Measurements from ENCODE around the gene MYRFL.
"Not testable (repeated sequence)": the region's sequence is repeated elsewhere in the genome, so short reads cannot be mapped to it uniquely, and the experiment has no call there.

The MYRFL gene

GRCh38 chr12:69844836-69845235 is 19.8 kb downstream of the MYRFL start:
- H3K27ac Mint-ChIP-seq, result no peak overlapping the region
- H3K4me3 Mint-ChIP-seq, result no peak overlapping the region
- H3K9me3 Mint-ChIP-seq, result no peaks in the 10 kb centered on the region

GRCh38 chr12:69846976-69847375 is 21.9 kb downstream of the MYRFL start:
- no peaks in the 10 kb centered on the region for H3K4me1 Mint-ChIP-seq
- TF ChIP-seq CTCF (IDR thresholded peaks at IDR 0.05; ENCODE audit: unreplicated experiment in 3 of 3), result no peak
- no peaks in the 10 kb centered on the region for H3K36me3 Mint-ChIP-seq (ENCODE audit: low read depth)
- no peak overlapping the region for H3K27ac Mint-ChIP-seq
- peaks cover 2% of the 10 kb centered on the region for H3K27me3 Mint-ChIP-seq (ENCODE audit: low read depth)
- no peak overlapping the region for H3K4me3 Mint-ChIP-seq
- peaks cover 7% of the 10 kb centered on the region for H3K9me3 Mint-ChIP-seq

More at GRCh38 chr12:69844836-69845235, 19.8 kb downstream of the MYRFL start:
- Mint-ChIP-seq H3K27me3 (ENCODE audit: low read depth) (no peaks in the 10 kb centered on the region), H3K36me3 (ENCODE audit: low read depth) (no peaks in the 10 kb centered on the region), H3K4me1 (no peaks in the 10 kb centered on the region)
- TF ChIP-seq CTCF (IDR thresholded peaks at IDR 0.05; ENCODE audit: unreplicated experiment in 3 of 3), result no peak

DNA sequence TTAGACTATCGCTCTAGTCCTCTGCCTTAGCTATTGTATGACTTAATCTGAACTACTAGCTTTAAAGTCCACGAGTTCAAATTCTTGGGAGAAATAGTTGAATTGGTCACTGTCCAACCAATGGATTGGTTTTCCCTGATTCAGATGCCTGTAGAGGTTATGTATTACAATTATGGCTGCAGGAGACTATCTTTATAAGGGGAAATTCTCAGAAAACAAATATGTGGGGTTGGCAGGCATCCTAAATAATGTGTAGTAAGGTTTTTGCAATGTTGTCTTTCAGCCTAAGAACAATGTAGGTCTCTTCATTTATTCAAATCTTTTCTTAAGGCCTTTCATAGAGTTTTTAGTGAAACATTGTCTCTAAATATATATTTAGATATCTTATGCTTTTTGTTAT is 26.9 kb downstream of the MYRFL start:
- H3K4me1 Mint-ChIP-seq, result no peaks in the 10 kb centered on the region
- peaks cover 7% of the 10 kb centered on the region for H3K36me3 Mint-ChIP-seq (ENCODE audit: low read depth)
- no peak overlapping the region for H3K4me3 Mint-ChIP-seq
- peaks cover 3% of the 10 kb centered on the region for H3K27me3 Mint-ChIP-seq (ENCODE audit: low read depth)
- H3K27ac Mint-ChIP-seq, result no peak overlapping the region
- no peak for TF ChIP-seq CTCF (IDR thresholded peaks at IDR 0.05; ENCODE audit: unreplicated experiment in 3 of 3)
- peaks cover 19% of the 10 kb centered on the region for H3K9me3 Mint-ChIP-seq

DNA sequence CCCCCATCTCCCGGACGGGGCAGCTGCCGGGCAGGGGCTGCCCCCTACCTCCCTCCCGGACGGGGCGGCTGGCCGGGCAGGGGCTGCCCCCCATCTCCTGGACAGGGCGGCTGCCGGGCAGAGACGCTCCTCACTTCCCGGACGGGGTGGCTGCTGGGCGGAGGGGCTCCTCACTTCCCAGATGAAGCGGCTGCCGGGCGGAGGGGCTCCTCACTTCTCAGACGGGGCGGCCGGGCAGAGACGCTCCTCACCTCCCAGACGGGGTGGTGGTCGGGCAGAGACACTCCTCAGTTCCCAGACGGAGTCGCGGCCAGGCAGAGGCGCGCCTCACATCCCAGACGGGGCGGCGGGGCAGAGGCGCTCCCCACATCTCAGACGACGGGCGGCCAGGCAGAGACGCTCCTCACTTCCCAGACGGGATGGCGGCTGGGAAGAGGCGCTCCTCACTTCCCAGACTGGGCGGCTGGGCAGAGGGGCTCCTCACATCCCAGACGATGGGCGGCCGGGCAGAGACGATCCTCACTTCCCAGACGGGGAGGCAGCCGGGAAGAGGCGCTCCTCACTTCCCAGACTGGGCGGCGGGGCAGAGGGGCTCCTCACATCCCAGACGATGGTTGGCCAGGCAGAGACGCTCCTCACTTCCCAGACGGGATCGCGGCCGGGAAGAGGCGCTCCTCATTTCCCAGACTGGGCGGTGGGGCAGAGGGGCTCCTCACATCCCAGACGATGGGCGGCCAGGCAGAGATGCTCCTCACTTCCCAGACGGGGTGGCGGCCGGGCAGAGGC is 28.3 kb downstream of the MYRFL start:
- not testable (repeated sequence) for H3K27ac Mint-ChIP-seq; H3K27me3 Mint-ChIP-seq (ENCODE audit: low read depth); H3K4me3 Mint-ChIP-seq; H3K4me1 Mint-ChIP-seq; H3K36me3 Mint-ChIP-seq (ENCODE audit: low read depth)
- peaks cover 23% of the 10 kb centered on the region for H3K9me3 Mint-ChIP-seq

GRCh38 chr12:69866698-69867097 is 41.7 kb downstream of the MYRFL start:
- TF ChIP-seq CTCF (IDR thresholded peaks at IDR 0.05; ENCODE audit: unreplicated experiment in 3 of 3), result no peak

GRCh38 chr12:69868695-69869094 is 43.7 kb downstream of the MYRFL start:
- Mint-ChIP-seq H3K27me3 (ENCODE audit: low read depth) (peaks cover 3% of the 10 kb centered on the region), H3K36me3 (ENCODE audit: low read depth) (no peaks in the 10 kb centered on the region), H3K9me3 (peaks cover 3% of the 10 kb centered on the region), H3K4me3 (no peak overlapping the region), H3K27ac (no peak overlapping the region), H3K4me1 (no peaks in the 10 kb centered on the region)
- TF ChIP-seq CTCF (IDR thresholded peaks at IDR 0.05; ENCODE audit: unreplicated experiment in 3 of 3), result no peak

More at GRCh38 chr12:69866698-69867097, 41.7 kb downstream of the MYRFL start:
- Mint-ChIP-seq H3K27me3 (ENCODE audit: low read depth) (peaks cover 3% of the 10 kb centered on the region), H3K27ac (no peak overlapping the region), H3K4me3 (no peak overlapping the region), H3K4me1 (no peaks in the 10 kb centered on the region), H3K36me3 (ENCODE audit: low read depth) (no peaks in the 10 kb centered on the region), H3K9me3 (peaks cover 9% of the 10 kb centered on the region)
